ENCODE data around the gene BTK.

- no peak for TF ChIP-seq CTCF (IDR thresholded peaks at IDR 0.05; ENCODE audit: low read depth, low read length)
- TF ChIP-seq EZH2phosphoT487 (IDR thresholded peaks at IDR 0.05; ENCODE audit: low read depth), result no peak
Measured at GRCh38 chrX:101409043-101409442, 23.1 kb upstream of the BTK start.

Measured in OCI-LY3 (cell line).